Activated naive CD4-positive, alpha-beta T cell treated with anti-CD3 and anti-CD28 coated beads for 36 hours (primary cell): ENCODE measurements around the gene HSD17B7. TPM values are rescaled to one million over a fixed set of nuclear protein-coding genes. Genes with fewer than 3 reads are reported as not detected.

ENCODE experiments used
- CTCF ChIA-PET: fragments of 350-600 bp; sonication (Branson Sonifier 250); formaldehyde crosslinking; loops from one replicate; lab custom pipeline; 2021; ENCODE audit warnings: antibody characterized with exemption; lab: Charles Lee
- DNase-seq: peaks from one replicate; pipeline ENCODE4 v3.0.0-alpha.2; 2020
- H3K27ac Mint-ChIP-seq: one replicate; pipeline ENCODE4 v1.8.0; 2021; ENCODE audit warnings: mild to moderate bottlenecking, mixed read lengths
- H3K27me3 Mint-ChIP-seq: one replicate; pipeline ENCODE4 v1.8.0; 2021; ENCODE audit warnings: low read depth, mixed read lengths
- H3K36me3 Mint-ChIP-seq: one replicate; pipeline ENCODE4 v1.8.0; 2021; ENCODE audit warnings: low read depth, mixed read lengths
- H3K4me1 Mint-ChIP-seq: one replicate; pipeline ENCODE4 v1.8.0; 2021; ENCODE audit warnings: low read depth, mixed read lengths
- H3K4me3 Mint-ChIP-seq: one replicate; pipeline ENCODE4 v1.8.0; 2021; ENCODE audit warnings: mild to moderate bottlenecking, moderate library complexity, mixed read lengths
- H3K9me3 Mint-ChIP-seq: one replicate; pipeline ENCODE4 v1.8.0; 2021; ENCODE audit warnings: mixed read lengths
- intact Hi-C: fragments of 100-400 bp; cut with micrococcal nuclease; formaldehyde crosslinking; loops from one replicate; pipeline ENCODE4 v1.15.1; 2023
- total RNA-seq, 2 experiments: library from RNA; stranded (reverse); gene quantifications; one replicate each; pipeline ENCODE4 v1.2.3, GENCODE V29; 2021

The HSD17B7 gene
- total RNA-seq, 2 experiments from 2014 or later: 32.7 to 38.7 TPM

GRCh38 chr1:162822391-162823200 lies 32.1 kb downstream of the HSD17B7 start:
- Mint-ChIP-seq H3K4me1 (peaks cover 15% of the 10 kb centered on the region), H3K9me3 (no peaks in the 10 kb centered on the region), H3K36me3 (no peaks in the 10 kb centered on the region), H3K27me3 (peaks cover 38% of the 10 kb centered on the region), H3K27ac (no peak overlapping the region), H3K4me3 (peak overlapping the region; percentile 54)
- DNase-seq: no peak
- intact Hi-C loops: loop anchor here (1.0 kb wide), 1 partner anchor 13 kb away; no protein-coding TSS in a partner anchor
- CTCF ChIA-PET: no interaction called here

- intact Hi-C loops: loop anchor here (1.0 kb wide), 1 partner anchor 12 kb away; no protein-coding TSS in a partner anchor
- no peak overlapping the region for H3K27ac Mint-ChIP-seq
- H3K4me3 Mint-ChIP-seq: no peak overlapping the region
- no peaks in the 10 kb centered on the region for H3K9me3 Mint-ChIP-seq
- peaks cover 39% of the 10 kb centered on the region for H3K27me3 Mint-ChIP-seq
- no peaks in the 10 kb centered on the region for H3K36me3 Mint-ChIP-seq
- CTCF ChIA-PET: no interaction called here
- peak; percentile 15 for DNase-seq
- peaks cover 15% of the 10 kb centered on the region for H3K4me1 Mint-ChIP-seq
These were observed 32.7 kb downstream of the HSD17B7 start for GRCh38 chr1:162823231-162823630.

- CTCF ChIA-PET: no interaction called here
- peaks cover 15% of the 10 kb centered on the region for H3K4me1 Mint-ChIP-seq
- peaks cover 42% of the 10 kb centered on the region for H3K27me3 Mint-ChIP-seq
- H3K4me3 Mint-ChIP-seq: no peak overlapping the region
- H3K9me3 Mint-ChIP-seq: no peaks in the 10 kb centered on the region
- DNase-seq: no peak
- H3K36me3 Mint-ChIP-seq: no peaks in the 10 kb centered on the region
- H3K27ac Mint-ChIP-seq: no peak overlapping the region
- intact Hi-C loops: loop anchor here (1.0 kb wide), 1 partner anchor 11 kb away; no protein-coding TSS in a partner anchor
These were observed 33.4 kb downstream of the HSD17B7 start for GRCh38 chr1:162823771-162824525.

GRCh38 chr1:162829268-162829667 lies 38.8 kb downstream of the HSD17B7 start:
- Mint-ChIP-seq H3K36me3 (no peaks in the 10 kb centered on the region), H3K9me3 (no peaks in the 10 kb centered on the region)

GRCh38 chr1:162832470-162832869 lies 42.0 kb downstream of the HSD17B7 start:
- Mint-ChIP-seq H3K4me1 (peaks cover 7% of the 10 kb centered on the region), H3K36me3 (no peaks in the 10 kb centered on the region), H3K9me3 (no peaks in the 10 kb centered on the region), H3K4me3 (no peak overlapping the region), H3K27me3 (peaks cover 10% of the 10 kb centered on the region), H3K27ac (no peak overlapping the region)
- DNase-seq: no peak
- intact Hi-C loops: no loop called here
- CTCF ChIA-PET: no interaction called here

More at GRCh38 chr1:162829268-162829667, 38.8 kb downstream of the HSD17B7 start:
- CTCF ChIA-PET: no interaction called here
- H3K4me1 Mint-ChIP-seq: no peaks in the 10 kb centered on the region
- intact Hi-C loops: no loop called here
- DNase-seq: no peak
- peaks cover 23% of the 10 kb centered on the region for H3K27me3 Mint-ChIP-seq
- H3K4me3 Mint-ChIP-seq: no peak overlapping the region
- H3K27ac Mint-ChIP-seq: no peak overlapping the region

GRCh38 chr1:162835157-162835899 lies 44.8 kb downstream of the HSD17B7 start:
- peaks cover 12% of the 10 kb centered on the region for H3K27me3 Mint-ChIP-seq
- DNase-seq: no peak
- CTCF ChIA-PET: interaction anchor here (3.5 kb wide), 1 partner anchor 13 kb away, joined by 11 read pairs; no protein-coding TSS in a partner anchor
- intact Hi-C loops: loop anchor here (1.0 kb wide), 1 partner anchor 12 kb away; no protein-coding TSS in a partner anchor
- H3K36me3 Mint-ChIP-seq: peaks cover 4% of the 10 kb centered on the region
- H3K9me3 Mint-ChIP-seq: peaks cover 15% of the 10 kb centered on the region
- H3K4me1 Mint-ChIP-seq: peaks cover 7% of the 10 kb centered on the region
- no peak overlapping the region for H3K4me3 Mint-ChIP-seq
- no peak overlapping the region for H3K27ac Mint-ChIP-seq

- H3K4me3 Mint-ChIP-seq: no peak overlapping the region
- CTCF ChIA-PET: no interaction called here
- H3K9me3 Mint-ChIP-seq: peaks cover 15% of the 10 kb centered on the region
- peaks cover 16% of the 10 kb centered on the region for H3K27me3 Mint-ChIP-seq
- peaks cover 7% of the 10 kb centered on the region for H3K4me1 Mint-ChIP-seq
- no peak for DNase-seq
- peaks cover 4% of the 10 kb centered on the region for H3K36me3 Mint-ChIP-seq
- no peak overlapping the region for H3K27ac Mint-ChIP-seq
- intact Hi-C loops: no loop called here
These were observed 48.4 kb downstream of the HSD17B7 start for GRCh38 chr1:162838863-162839262.

GRCh38 chr1:162840250-162840839 lies 49.8 kb downstream of the HSD17B7 start:
- H3K36me3 Mint-ChIP-seq: peaks cover 4% of the 10 kb centered on the region

GRCh38 chr1:162844153-162844552 lies 53.7 kb downstream of the HSD17B7 start:
- CTCF ChIA-PET: interaction anchor here (0.6 to 1.8 kb wide), 4 partner anchors 10 to 331 kb away, joined by 3 to 11 read pairs (median 4); no protein-coding TSS in a partner anchor
- no peaks in the 10 kb centered on the region for H3K4me1 Mint-ChIP-seq
- no peak overlapping the region for H3K4me3 Mint-ChIP-seq
- no peaks in the 10 kb centered on the region for H3K36me3 Mint-ChIP-seq
- H3K27me3 Mint-ChIP-seq: peaks cover 8% of the 10 kb centered on the region
- no peak for DNase-seq
- H3K9me3 Mint-ChIP-seq: peaks cover 3% of the 10 kb centered on the region
- intact Hi-C loops: loop anchor here (10.0 kb wide), 1 partner anchor 1941 kb away; no protein-coding TSS in a partner anchor
- no peak overlapping the region for H3K27ac Mint-ChIP-seq

More at GRCh38 chr1:162840250-162840839, 49.8 kb downstream of the HSD17B7 start:
- no peak for DNase-seq
- H3K27ac Mint-ChIP-seq: no peak overlapping the region
- H3K9me3 Mint-ChIP-seq: peaks cover 15% of the 10 kb centered on the region
- CTCF ChIA-PET: no interaction called here
- H3K4me1 Mint-ChIP-seq: peaks cover 4% of the 10 kb centered on the region
- intact Hi-C loops: loop anchor here (10.0 kb wide), 1 partner anchor 1944 kb away; no protein-coding TSS in a partner anchor
- peaks cover 16% of the 10 kb centered on the region for H3K27me3 Mint-ChIP-seq
- H3K4me3 Mint-ChIP-seq: no peak overlapping the region

- Mint-ChIP-seq H3K9me3 (no peaks in the 10 kb centered on the region), H3K36me3 (no peaks in the 10 kb centered on the region), H3K4me3 (no peak overlapping the region), H3K27ac (no peak overlapping the region), H3K27me3 (peaks cover 7% of the 10 kb centered on the region), H3K4me1 (no peaks in the 10 kb centered on the region)
- intact Hi-C loops: loop anchor here (10.0 kb wide), 1 partner anchor 1938 kb away; no protein-coding TSS in a partner anchor
- DNase-seq: no peak
- CTCF ChIA-PET: interaction anchor here (0.6 to 1.5 kb wide), 2 partner anchors 329 to 368 kb away, joined by 3 to 5 read pairs; no protein-coding TSS in a partner anchor
These were observed 56.0 kb downstream of the HSD17B7 start for GRCh38 chr1:162846256-162847212.
